HUES6 (cell line): ENCODE measurements around the gene GPR62.

Source experiments
- H3K27ac ChIP-seq: 2 replicates; pipeline ENCODE4 v1.7.0; 2013; ENCODE audit warnings: low read depth, mild to moderate bottlenecking, low read length, inconsistent platforms
- H3K27me3 ChIP-seq: 2 replicates; pipeline ENCODE4 v1.6.1; 2013; ENCODE audit warnings: low read length; ENCODE audit not compliant: control insufficient read depth, insufficient read depth
- H3K36me3 ChIP-seq: 2 replicates; pipeline ENCODE4 v1.6.1; 2013; ENCODE audit warnings: low read length; ENCODE audit not compliant: control insufficient read depth, insufficient read depth
- H3K4me1 ChIP-seq: 2 replicates; pipeline ENCODE4 v1.6.1; 2013; ENCODE audit warnings: low read length; ENCODE audit not compliant: control insufficient read depth, insufficient read depth
- H3K4me3 ChIP-seq: 2 replicates; pipeline ENCODE4 v1.5.1; 2013; ENCODE audit warnings: low read depth, low read length
- H3K9ac ChIP-seq: one replicate; pipeline ENCODE4 v1.6.1; 2013; ENCODE audit warnings: mild to moderate bottlenecking, low read length
- H3K9me3 ChIP-seq: 2 replicates; pipeline ENCODE4 v1.6.1; 2013; ENCODE audit warnings: low read depth, low read length; ENCODE audit not compliant: control insufficient read depth, insufficient read depth

The GPR62 gene

GRCh38 chr3:51940648-51941462 lies 14.3 kb upstream of the GPR62 start:
- H3K27me3 ChIP-seq, result no peaks in the 10 kb centered on the region
- H3K4me1 ChIP-seq, result peaks cover 19% of the 10 kb centered on the region
- H3K4me3 ChIP-seq, result peak overlapping the region; percentile 93
- H3K36me3 ChIP-seq, result peaks cover 36% of the 10 kb centered on the region
- peak overlapping the region; percentile 90 for H3K9ac ChIP-seq
- peak overlapping the region; percentile 69; the same call in 1 of the 2 replicates for H3K27ac ChIP-seq
- H3K9me3 ChIP-seq, result no peaks in the 10 kb centered on the region

GRCh38 chr3:51941463-51941797 lies 13.8 kb upstream of the GPR62 start:
- peaks cover 19% of the 10 kb centered on the region for H3K4me1 ChIP-seq
- H3K27ac ChIP-seq, result peak overlapping the region; percentile 69; the same call in 1 of the 2 replicates
- no peaks in the 10 kb centered on the region for H3K9me3 ChIP-seq
- H3K36me3 ChIP-seq, result peaks cover 30% of the 10 kb centered on the region
- H3K9ac ChIP-seq, result peak overlapping the region; percentile 90
- H3K27me3 ChIP-seq, result no peaks in the 10 kb centered on the region
- peak overlapping the region; percentile 93 for H3K4me3 ChIP-seq

- H3K9me3 ChIP-seq, result no peaks in the 10 kb centered on the region
- H3K9ac ChIP-seq, result peak within 1 kb of the TSS; percentile 90
- peaks cover 19% of the 10 kb centered on the region for H3K4me1 ChIP-seq
- peaks cover 25% of the 10 kb centered on the region for H3K36me3 ChIP-seq
- H3K27ac ChIP-seq, result peak within 1 kb of the TSS; percentile 69; the same call in 1 of the 2 replicates
- H3K27me3 ChIP-seq, result no peaks in the 10 kb centered on the region
- H3K4me3 ChIP-seq, result peak within 1 kb of the TSS; percentile 93
Observed at GRCh38 chr3:51941798-51942602, 13.2 kb upstream of the GPR62 start, which contains the start of the genes PARP3 and RRP9. PARP3 (plus strand) TSS chr3:51942363; CDS start chr3:51943356, 993 bp downstream. RRP9 (minus strand) TSS chr3:51941904; CDS start chr3:51941867, 37 bp downstream.

- no peaks in the 10 kb centered on the region for H3K27me3 ChIP-seq
- peak overlapping the region; percentile 63 for H3K4me3 ChIP-seq
- no peaks in the 10 kb centered on the region for H3K9me3 ChIP-seq
- no peak overlapping the region for H3K27ac ChIP-seq
- H3K36me3 ChIP-seq, result peaks cover 16% of the 10 kb centered on the region
- peak overlapping the region; percentile 74 for H3K9ac ChIP-seq
- peaks cover 19% of the 10 kb centered on the region for H3K4me1 ChIP-seq
Observed at GRCh38 chr3:51942603-51943450, 12.4 kb upstream of the GPR62 start.

- H3K27ac ChIP-seq, result no peak overlapping the region
Observed at GRCh38 chr3:51943451-51944391, 11.5 kb upstream of the GPR62 start.

GRCh38 chr3:51944451-51945021 lies 10.6 kb upstream of the GPR62 start:
- Histone ChIP-seq H3K36me3 (no peaks in the 10 kb centered on the region; the same call in 1 of the 2 replicates), H3K27me3 (peaks cover 6% of the 10 kb centered on the region; the same call in 1 of the 2 replicates), H3K9me3 (no peaks in the 10 kb centered on the region), H3K4me1 (peaks cover 19% of the 10 kb centered on the region), H3K4me3 (no peak overlapping the region), H3K9ac (no peak overlapping the region), H3K27ac (no peak overlapping the region)

More at GRCh38 chr3:51943451-51944391, 11.5 kb upstream of the GPR62 start:
- peaks cover 7% of the 10 kb centered on the region for H3K36me3 ChIP-seq
- H3K4me1 ChIP-seq, result peaks cover 19% of the 10 kb centered on the region
- no peak overlapping the region for H3K9ac ChIP-seq
- no peak overlapping the region for H3K4me3 ChIP-seq
- H3K9me3 ChIP-seq, result no peaks in the 10 kb centered on the region
- H3K27me3 ChIP-seq, result peaks cover 5% of the 10 kb centered on the region; the same call in 1 of the 2 replicates

GRCh38 chr3:51945031-51945840 lies 9.9 kb upstream of the GPR62 start:
- H3K9ac ChIP-seq, result no peak overlapping the region

GRCh38 chr3:51945926-51946705 lies 9.1 kb upstream of the GPR62 start:
- H3K9ac ChIP-seq, result no peak overlapping the region
- peaks cover 20% of the 10 kb centered on the region for H3K27me3 ChIP-seq
- H3K9me3 ChIP-seq, result no peaks in the 10 kb centered on the region
- no peaks in the 10 kb centered on the region for H3K36me3 ChIP-seq
- peaks cover 11% of the 10 kb centered on the region for H3K4me1 ChIP-seq
- H3K27ac ChIP-seq, result no peak overlapping the region
- H3K4me3 ChIP-seq, result no peak overlapping the region

More at GRCh38 chr3:51945031-51945840, 9.9 kb upstream of the GPR62 start:
- no peak overlapping the region for H3K27ac ChIP-seq
- H3K27me3 ChIP-seq, result peaks cover 11% of the 10 kb centered on the region
- H3K4me3 ChIP-seq, result no peak overlapping the region
- H3K4me1 ChIP-seq, result peaks cover 18% of the 10 kb centered on the region
- no peaks in the 10 kb centered on the region for H3K9me3 ChIP-seq
- H3K36me3 ChIP-seq, result no peaks in the 10 kb centered on the region; the same call in 1 of the 2 replicates
